ENCODE results near the gene CNIH1.

- TF ChIP-seq CTCF (IDR thresholded peaks at IDR 0.05) (no peak), POLR2A (IDR thresholded peaks at IDR 0.05) (no peak)
These were observed 5.1 kb upstream of the CNIH1 start for GRCh38 chr14:54446161-54446693.

Measured in suprapubic skin (tissue), 3 donors.